HG02588 (cell line): ENCODE data around the gene MRGPRE.

Source experiments
- ATAC-seq: cut with Tn5 transposase; IDR thresholded peaks from one replicate; pipeline ENCODE4 v1.9.1; 2021; ENCODE audit warnings: mild to moderate bottlenecking, moderate library complexity; ENCODE audit not compliant: unreplicated experiment

The MRGPRE gene

DNA sequence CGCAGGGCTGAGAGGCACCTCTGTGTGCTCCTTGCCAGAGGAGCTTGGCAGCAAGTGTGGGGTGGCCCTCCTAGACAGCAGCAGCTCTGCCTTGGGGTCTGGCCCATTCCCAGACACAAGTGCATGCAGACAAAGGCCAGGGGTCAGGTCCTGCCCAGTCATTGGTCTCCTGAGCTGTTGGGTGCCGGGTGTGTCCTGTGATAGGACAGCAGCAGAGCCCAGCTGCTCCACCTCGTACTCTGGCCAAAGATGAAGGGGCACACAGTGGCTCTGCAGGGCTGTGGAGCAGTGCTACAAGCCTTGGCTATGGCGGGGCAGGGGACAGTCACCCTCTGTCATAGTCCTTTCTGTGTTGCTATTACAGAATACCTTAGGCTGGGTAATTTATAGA lies 49.8 kb downstream of the MRGPRE start:
- no peak for ATAC-seq

- ATAC-seq: no peak
Observed at GRCh38 chr11:3181725-3182461, 50.3 kb downstream of the MRGPRE start.

DNA sequence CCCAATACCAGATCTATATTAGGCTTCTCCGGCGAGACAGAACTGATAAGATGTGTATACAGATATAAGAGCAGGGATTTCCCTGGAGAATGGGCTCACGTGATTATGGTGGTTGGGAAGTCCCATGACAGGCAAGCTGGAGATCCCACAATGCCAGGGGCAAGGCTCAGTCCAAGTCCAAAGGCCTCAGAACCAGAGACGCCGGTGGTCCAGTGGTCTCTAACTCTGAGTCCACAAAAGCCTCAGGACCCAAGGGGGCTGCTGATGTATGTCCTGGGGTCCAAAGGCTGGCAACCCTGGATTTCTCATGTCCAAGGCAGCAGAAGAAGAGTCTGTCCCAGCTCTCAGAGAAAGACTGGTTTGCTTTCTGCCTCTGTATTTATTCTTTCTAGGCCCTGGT lies 51.3 kb downstream of the MRGPRE start:
- ATAC-seq: no peak

- no peak for ATAC-seq
Observed at GRCh38 chr11:3178349-3178748, 53.9 kb downstream of the MRGPRE start.

GRCh38 chr11:3177931-3178330 lies 54.3 kb downstream of the MRGPRE start:
- ATAC-seq: no peak
